ENCODE results near the gene PRKCH.

GRCh38 chr14:61596990-61597389 is 275.6 kb downstream of the PRKCH start:
- TF ChIP-seq CTCF (IDR thresholded peaks at IDR 0.05) = no peak
- TF ChIP-seq POLR2A (IDR thresholded peaks at IDR 0.05; ENCODE audit: low read length) = no peak
- no peak for TF ChIP-seq ESRRA (IDR thresholded peaks at IDR 0.05; ENCODE audit: borderline replicate concordance, low read length)
- no peak for TF ChIP-seq PBX3 (IDR thresholded peaks at IDR 0.05)
- no peak for TF ChIP-seq REST (IDR thresholded peaks at IDR 0.05)
- TF ChIP-seq CHD2 (IDR thresholded peaks at IDR 0.05; ENCODE audit: low read length, partially characterized antibody) = no peak
- no peak for TF ChIP-seq EP300 (IDR thresholded peaks at IDR 0.05)

All from A549 (cell line).